HPDE6-E6E7 (cell line): ENCODE measurements around the gene TBXAS1.

Source experiments
- DNase-seq: peaks from one replicate; pipeline ENCODE4 v3.0.0; 2011; ENCODE audit warnings: missing footprints; ENCODE audit errors: extremely low spot score

TBXAS1 gene

GRCh38 chr7:140048138-140048537 lies 219.1 kb downstream of the TBXAS1 start:
- no peak for DNase-seq

DNA sequence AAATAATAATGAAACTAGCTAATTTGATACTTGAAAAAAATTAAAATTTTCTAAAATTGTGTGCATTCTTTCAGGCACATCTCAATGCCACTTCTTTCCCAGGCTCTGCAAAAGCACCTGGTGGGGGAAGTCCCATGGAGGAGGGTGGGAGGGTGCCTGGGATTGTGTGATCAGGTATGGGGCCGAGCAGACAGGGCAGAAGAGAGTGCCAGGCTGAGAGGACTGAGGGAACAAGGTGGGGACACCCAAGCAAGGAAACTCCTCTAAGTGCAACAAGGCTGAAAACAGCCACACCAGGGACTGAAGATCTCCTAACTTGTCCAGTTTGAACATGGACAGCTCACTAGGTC lies 219.9 kb downstream of the TBXAS1 start:
- DNase-seq = no peak

GRCh38 chr7:140049339-140050024 lies 220.4 kb downstream of the TBXAS1 start:
- no peak for DNase-seq

DNA sequence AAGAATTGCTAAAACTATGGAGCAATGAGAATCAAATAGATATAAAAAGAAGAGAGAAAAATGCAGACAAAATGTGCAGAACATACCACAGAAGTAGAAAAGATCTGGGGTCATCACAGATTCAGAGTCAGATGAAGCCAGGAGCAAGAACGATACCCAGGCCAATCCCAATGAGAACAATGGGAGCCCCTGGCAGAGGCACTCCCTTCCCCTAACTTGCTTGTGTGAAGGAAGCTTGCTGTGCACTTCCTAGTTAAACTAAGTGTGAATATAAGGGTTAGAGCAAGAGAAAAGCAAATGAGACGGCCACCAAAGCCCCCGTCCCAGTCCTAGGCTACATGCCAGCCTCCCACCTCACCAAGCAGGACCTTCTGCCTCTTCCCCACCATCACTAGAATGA lies 221.0 kb downstream of the TBXAS1 start:
- no peak for DNase-seq

DNA sequence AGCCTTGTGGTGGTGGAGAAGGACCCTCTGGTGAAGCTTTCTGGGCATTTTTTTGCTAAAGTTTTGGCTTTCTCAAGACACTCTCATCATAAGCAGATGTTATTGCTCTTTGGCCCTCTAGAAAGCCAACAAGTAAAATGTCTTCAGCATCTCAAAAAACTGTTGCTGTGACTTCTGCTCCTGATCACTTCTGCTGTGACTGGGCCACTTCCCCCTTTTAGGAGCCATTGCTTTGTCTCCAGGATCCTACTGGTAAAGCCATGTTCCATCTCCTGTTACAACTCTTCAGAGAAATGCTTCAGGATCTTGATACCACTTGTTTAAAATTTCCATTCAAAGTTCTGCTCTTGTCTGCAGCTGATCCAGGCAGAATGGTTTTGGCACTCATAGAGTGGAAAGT lies 222.8 kb downstream of the TBXAS1 start:
- DNase-seq = no peak

GRCh38 chr7:140053812-140054539 lies 224.9 kb downstream of the TBXAS1 start:
- DNase-seq = no peak

- DNase-seq = no peak
These were observed 225.7 kb downstream of the TBXAS1 start for GRCh38 chr7:140054751-140055150.

GRCh38 chr7:140055833-140056232 lies 226.8 kb downstream of the TBXAS1 start:
- DNase-seq = no peak

DNA sequence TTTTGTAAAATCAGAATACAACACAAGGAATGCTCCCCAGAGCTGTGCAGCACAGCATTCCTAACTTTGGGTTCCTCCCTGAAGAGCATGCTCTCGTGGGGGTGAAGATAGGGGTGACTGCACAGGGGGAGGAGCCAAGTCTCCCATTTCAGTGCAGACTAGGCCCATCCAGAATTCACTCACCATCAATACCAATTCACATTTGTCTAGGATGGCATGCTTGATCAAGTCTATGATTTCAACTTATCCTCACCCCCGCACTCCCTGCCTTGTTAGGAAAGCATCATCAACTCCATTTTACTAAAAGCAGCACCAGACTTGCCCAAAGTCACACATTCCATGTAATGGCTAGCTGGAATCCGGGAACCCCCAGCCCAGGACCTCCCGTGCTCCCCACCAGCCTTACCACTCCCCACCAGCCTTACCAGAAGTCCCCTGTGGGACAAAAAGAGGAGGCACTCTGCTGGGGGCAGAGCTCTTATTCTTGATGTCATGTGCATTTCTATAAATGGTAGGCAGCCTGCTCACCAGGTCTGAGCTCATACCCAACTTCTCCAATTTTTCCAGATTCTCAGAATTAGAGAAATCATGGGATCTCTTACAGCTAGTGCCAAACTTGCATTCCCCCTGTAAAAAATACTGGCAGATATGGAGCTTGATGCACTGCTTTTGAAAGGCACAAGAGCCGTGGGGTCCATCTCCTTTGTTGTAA lies 227.5 kb downstream of the TBXAS1 start:
- DNase-seq = no peak

GRCh38 chr7:140057143-140057535 lies 228.1 kb downstream of the TBXAS1 start:
- DNase-seq = no peak

- no peak for DNase-seq
These were observed 229.5 kb downstream of the TBXAS1 start for GRCh38 chr7:140058517-140058916.

DNA sequence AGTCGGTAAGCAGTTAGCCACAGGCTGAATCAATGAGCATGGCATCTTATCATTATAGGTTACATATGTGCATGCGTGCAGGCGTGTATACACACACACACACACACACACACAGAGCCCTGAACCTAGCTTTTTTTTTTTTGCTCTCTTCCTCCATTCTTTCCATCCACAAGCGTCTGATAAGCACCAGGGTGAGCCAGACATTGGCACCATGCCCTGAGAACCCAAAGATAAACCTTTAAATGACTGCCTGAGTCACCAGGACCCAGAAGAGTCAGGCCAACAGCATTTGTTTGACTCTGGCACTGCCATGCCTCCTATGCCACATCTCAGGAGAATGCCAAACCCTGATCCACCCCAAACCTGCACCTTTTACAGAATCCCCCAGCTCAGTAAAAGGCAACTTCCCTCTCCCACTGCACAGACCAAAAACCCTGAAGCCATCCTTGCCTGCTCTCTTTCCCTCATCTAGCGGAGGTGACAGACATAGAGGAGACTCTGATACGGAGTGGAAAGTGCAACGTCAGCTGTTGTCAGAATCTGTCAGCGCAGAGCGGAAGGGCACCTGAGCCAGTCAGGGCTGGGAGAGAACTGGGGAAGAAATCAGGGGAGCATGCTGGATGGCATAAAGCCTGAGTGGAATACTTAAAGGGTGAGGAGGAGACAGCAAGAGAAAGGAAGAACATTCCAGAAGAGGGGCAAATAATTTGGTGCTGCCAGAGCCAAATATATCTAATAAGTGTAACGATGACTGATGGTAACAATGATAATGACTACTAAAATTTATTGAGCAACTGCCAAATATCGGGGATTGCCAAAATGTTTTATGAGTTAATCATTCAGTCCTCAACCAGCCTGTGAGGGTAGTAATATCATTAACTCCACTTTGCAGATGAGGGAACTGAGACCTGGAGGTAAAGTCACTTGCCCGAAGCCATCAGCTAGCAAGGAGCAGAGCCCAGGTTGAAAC lies 230.5 kb downstream of the TBXAS1 start:
- peak; percentile 73 for DNase-seq

- no peak for DNase-seq
These were observed 231.2 kb downstream of the TBXAS1 start for GRCh38 chr7:140060243-140060630.

- no peak for DNase-seq
These were observed 231.9 kb downstream of the TBXAS1 start for GRCh38 chr7:140060788-140061606.

DNA sequence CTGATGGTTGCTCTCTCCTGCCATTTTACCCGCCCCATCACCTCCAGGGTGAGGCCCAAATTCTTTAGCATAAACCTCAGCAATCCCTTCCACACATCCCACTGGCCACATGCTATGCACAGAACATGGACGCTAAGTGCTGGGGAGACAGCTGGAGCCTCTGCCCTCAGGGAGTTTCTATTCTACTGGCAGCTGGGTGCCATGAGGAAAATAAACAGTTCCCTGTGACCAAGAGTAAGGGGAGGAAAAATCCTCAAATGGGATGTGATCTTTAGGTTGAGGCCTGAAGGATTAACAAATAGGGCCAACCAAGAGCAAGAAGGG lies 232.5 kb downstream of the TBXAS1 start:
- DNase-seq = no peak

DNA sequence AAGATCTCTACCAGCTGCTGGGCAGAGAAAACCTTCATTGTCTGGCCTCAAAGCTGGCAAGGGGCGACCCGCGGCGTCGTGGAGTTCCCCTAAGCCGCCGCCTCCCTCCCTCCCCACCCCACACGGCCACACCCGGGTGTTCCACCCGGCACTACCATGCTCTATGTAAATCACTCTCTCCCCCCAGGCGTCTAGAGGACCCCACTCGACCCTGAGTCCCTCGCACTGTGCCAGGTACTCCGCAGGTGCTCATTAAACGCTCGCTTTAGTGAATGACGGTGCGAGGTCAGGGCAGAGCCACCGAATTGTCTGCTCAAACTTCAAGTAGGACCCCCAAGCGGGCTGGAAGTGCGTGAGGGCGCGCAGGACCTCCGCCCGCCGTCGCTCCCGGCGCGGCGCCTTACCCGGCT lies 233.1 kb downstream of the TBXAS1 start:
- DNase-seq = no peak

- peak; percentile 64 for DNase-seq
These were observed 233.7 kb downstream of the TBXAS1 start, which contains the start of gene PARP12 for GRCh38 chr7:140062528-140063299. TSS of gene PARP12 (minus strand) at chr7:140062951. CDS start at chr7:140062847, 104 bp downstream.

GRCh38 chr7:140067052-140067451 lies 238.0 kb downstream of the TBXAS1 start:
- no peak for DNase-seq

GRCh38 chr7:140068033-140068432 lies 239.0 kb downstream of the TBXAS1 start:
- DNase-seq = no peak

GRCh38 chr7:140069298-140069949 lies 240.4 kb downstream of the TBXAS1 start:
- no peak for DNase-seq
